ENCODE measurements around the gene PKN3.

- TF ChIP-seq CTCF (IDR thresholded peaks at IDR 0.05; ENCODE audit: low read depth, low read length) = no peak
- TF ChIP-seq POLR2A (IDR thresholded peaks at IDR 0.05; ENCODE audit: extremely low read depth, insufficient read length) = no peak
- TF ChIP-seq MYC (IDR thresholded peaks at IDR 0.05; ENCODE audit: low read depth, low read length) = no peak
- no peak for TF ChIP-seq MAX (IDR thresholded peaks at IDR 0.05; ENCODE audit: low read depth, low read length)
These were observed 28.8 kb downstream of the PKN3 start for GRCh38 chr9:128731093-128731492.

Data from NB4 (cell line).